Liver (tissue), 9 donors: ENCODE data around the gene AMACR. TPM values are rescaled to one million over a fixed set of nuclear protein-coding genes. Genes with fewer than 3 reads are reported as not detected.

Experiments used
- DNase-seq: peaks from one replicate; pipeline ENCODE4 v3.0.0-alpha.2; 2017; ENCODE audit warnings: low spot score
- H3K27ac ChIP-seq, 2 donors: one replicate each; pipeline ENCODE4 v1.7.0; 2013; ENCODE audit warnings: inconsistent platforms in 2 of 2, low read length in 2 of 2, control low read depth in 1 of 2, low read depth in 1 of 2, mild to moderate bottlenecking in 1 of 2
- H3K27me3 ChIP-seq, 4 donors: one replicate each; pipeline versions ENCODE4 v1.6.1 to v1.7.0; 2013; ENCODE audit warnings: low read length in 3 of 4, inconsistent platforms in 1 of 4, mild to moderate bottlenecking in 1 of 4, moderate library complexity in 1 of 4; ENCODE audit not compliant: control insufficient read depth in 4 of 4, insufficient read depth in 4 of 4
- H3K36me3 ChIP-seq, 4 donors: one replicate each; pipeline versions ENCODE4 v1.6.1 to v1.7.0; 2013; ENCODE audit warnings: low read length in 3 of 4, mild to moderate bottlenecking in 3 of 4, low read depth in 1 of 4, moderate library complexity in 1 of 4; ENCODE audit not compliant: control insufficient read depth in 4 of 4, insufficient read depth in 3 of 4
- H3K4me1 ChIP-seq, 4 donors: one replicate each; pipeline versions ENCODE4 v1.6.1 to v1.7.0; 2013; ENCODE audit warnings: low read length in 3 of 4, mild to moderate bottlenecking in 3 of 4, moderate library complexity in 1 of 4; ENCODE audit not compliant: control insufficient read depth in 4 of 4, insufficient read depth in 4 of 4
- H3K4me3 ChIP-seq, 3 donors: one replicate each; pipeline versions ENCODE4 v1.6.1 to v1.7.0; 2013; ENCODE audit warnings: low read length in 3 of 3, control low read depth in 1 of 3, low read depth in 1 of 3, mild to moderate bottlenecking in 1 of 3
- H3K9ac ChIP-seq, 2 donors: one replicate each; pipeline ENCODE4 v1.7.0; 2013; ENCODE audit warnings: low read length in 2 of 2, mild to moderate bottlenecking in 2 of 2, moderate library complexity in 2 of 2, control low read depth in 1 of 2, low read depth in 1 of 2
- H3K9me3 ChIP-seq, 4 donors: one replicate each; pipeline versions ENCODE4 v1.6.1 to v1.7.0; 2013; ENCODE audit warnings: low read length in 3 of 4; ENCODE audit not compliant: control insufficient read depth in 4 of 4
- EGR1 ChIP-seq, 2 donors: IDR thresholded peaks; 2 replicates each; pipeline ENCODE4 v1.6.1; 2016 to 2018; ENCODE audit warnings: antibody characterized with exemption in 2 of 2, low read depth in 2 of 2
- FOXA1 ChIP-seq: IDR thresholded peaks from 2 replicates; pipeline ENCODE4 v1.6.1; 2016; ENCODE audit warnings: antibody characterized with exemption
- FOXA2 ChIP-seq: IDR thresholded peaks from 2 replicates; pipeline ENCODE4 v1.6.1; 2016; ENCODE audit warnings: antibody characterized with exemption
- GABPA ChIP-seq, 2 donors: IDR thresholded peaks in 1 of 2; conservative IDR thresholded peaks in 1 of 2; 2 replicates each; pipeline ENCODE4 v1.6.1; 2016; ENCODE audit warnings: antibody characterized with exemption in 2 of 2, mild to moderate bottlenecking in 1 of 2, moderate library complexity in 1 of 2
- HNF4A ChIP-seq, 2 donors: conservative IDR thresholded peaks; 2 replicates each; pipeline ENCODE4 v1.6.1; 2016; ENCODE audit warnings: antibody characterized with exemption in 2 of 2, mild to moderate bottlenecking in 2 of 2
- HNF4G ChIP-seq: IDR thresholded peaks from 2 replicates; pipeline ENCODE4 v1.6.1; 2016; ENCODE audit warnings: antibody characterized with exemption
- JUND ChIP-seq, 2 donors: IDR thresholded peaks; 2 replicates each; pipeline ENCODE4 v1.6.1; 2016; ENCODE audit warnings: antibody characterized with exemption in 2 of 2
- NR2F2 ChIP-seq: IDR thresholded peaks from 2 replicates; pipeline ENCODE4 v1.6.1; 2016; ENCODE audit warnings: antibody characterized with exemption
- RAD21 ChIP-seq, 2 donors: IDR thresholded peaks; 2 replicates each; pipeline ENCODE4 v1.6.1; 2016; ENCODE audit warnings: antibody characterized with exemption in 2 of 2, mild to moderate bottlenecking in 2 of 2
- RXRA ChIP-seq, 2 donors: IDR thresholded peaks; 2 replicates each; pipeline ENCODE4 v1.6.1; 2017 to 2018; ENCODE audit warnings: antibody characterized with exemption in 2 of 2, mild to moderate bottlenecking in 1 of 2
- SP1 ChIP-seq: IDR thresholded peaks from 2 replicates; pipeline ENCODE4 v1.6.1; 2018; ENCODE audit warnings: antibody characterized with exemption, mild to moderate bottlenecking
- TAF1 ChIP-seq: conservative IDR thresholded peaks from 2 replicates; pipeline ENCODE4 v1.6.1; 2016; ENCODE audit warnings: antibody characterized with exemption, mild to moderate bottlenecking
- YY1 ChIP-seq: IDR thresholded peaks from 2 replicates; pipeline ENCODE4 v1.6.1; 2016; ENCODE audit warnings: antibody characterized with exemption, mild to moderate bottlenecking
- WGBS: extraction: QIAGEN DNeasy Blood & Tissue Kit; methylation state at CpG from one replicate; pipeline ENCODE4 v1.1.7; 2013; 5-methylcytosine and 5-hydroxymethylcytosine counted together
- polyA plus RNA-seq, 2 donors: library from polyadenylated mRNA; stranded (reverse) in 1 of 2; unstranded in 1 of 2; fragments of 200-250 nt in 1 of 2; fragments of >200 nt in 1 of 2; fragmentation: Nextera tagmentation in 1 of 2; extraction: Ambion mirVana in 1 of 2; gene quantifications; one replicate each; pipeline versions ENCODE4 v1.2.1 to v1.2.3, GENCODE V29; 2013 to 2015
- total RNA-seq, 2 donors: library from RNA; depleted of rRNA; stranded (reverse); fragments of >200 nt; gene quantifications; one replicate each; pipeline ENCODE4 v1.2.3, GENCODE V29; 2014
- TF ChIP-seq, protein P1 (sequence below): IDR thresholded peaks from 2 replicates; pipeline ENCODE4 v1.6.1; 2016; ENCODE audit warnings: antibody characterized with exemption
- TF ChIP-seq, protein P2 (sequence below): fragments of 150-350 bp; IDR thresholded peaks from 2 replicates; pipeline ENCODE4 v1.5.1; 2017; ENCODE audit warnings: improper control_type of control experiment, low read depth, low read length; ENCODE audit not compliant: missing input control
- TF ChIP-seq, protein P3 (sequence below): IDR thresholded peaks from 2 replicates; pipeline ENCODE4 v1.6.1; 2016; ENCODE audit warnings: antibody characterized with exemption
- TF ChIP-seq, protein P4 (sequence below): IDR thresholded peaks from 2 replicates; pipeline ENCODE4 v1.6.1; 2016; ENCODE audit warnings: antibody characterized with exemption, mild to moderate bottlenecking
- TF ChIP-seq, protein P5 (sequence below): IDR thresholded peaks from 2 replicates; pipeline ENCODE4 v1.6.1; 2016; ENCODE audit warnings: antibody characterized with exemption
- donor health status: healthy.
- donor health status: healthy.
- donor health status: healthy.
- donor health status: healthy.
- donor health status: healthy.

AMACR gene
- total and polyA plus RNA-seq, 4 donors, result 15.6 to 48.5 (median 31.7) TPM

DNA sequence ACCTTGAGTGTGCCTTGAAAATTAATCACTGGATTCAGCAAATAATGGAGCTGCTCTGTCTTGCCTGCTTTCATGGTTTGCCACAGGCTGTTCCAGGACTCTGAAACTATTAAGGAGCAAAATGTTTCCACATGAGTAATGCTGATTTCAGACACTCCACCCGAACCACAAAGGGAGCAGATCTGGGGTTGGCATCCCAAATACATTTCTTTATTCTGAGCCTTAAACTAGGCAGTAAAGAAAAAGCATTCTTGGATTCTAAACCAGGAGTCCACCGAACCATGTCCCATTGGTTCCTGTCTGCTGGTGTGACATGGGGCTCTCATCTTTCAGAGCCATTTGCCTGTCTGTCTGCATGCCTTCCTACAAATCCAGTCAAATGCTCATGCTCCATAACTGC lies 45.3 kb upstream of the AMACR start:
- DNase-seq, result no peak
- Histone ChIP-seq H3K27ac (no peak overlapping the region), H3K36me3 (peaks cover 0 to 8% (median 2%) of the 10 kb centered on the region in 4 donors), H3K4me1 (peaks cover 0 to 15% (median 10%) of the 10 kb centered on the region in 4 donors), H3K27me3 (no peaks in the 10 kb centered on the region), H3K9me3 (no peaks in the 10 kb centered on the region), H3K4me3 (no peak overlapping the region), H3K9ac (no peak overlapping the region)
- TF ChIP-seq FOXA2 (no peak), RXRA (IDR thresholded peaks at IDR 0.05) (no peak), RAD21 (IDR thresholded peaks at IDR 0.05) (no peak), GABPA (IDR thresholded peaks at IDR 0.05 in 1 of 2, conservative IDR thresholded peaks at IDR 0.05 in 1 of 2) (no peak), FOXA1 (no peak), JUND (IDR thresholded peaks at IDR 0.05) (no peak), YY1 (no peak), EGR1 (IDR thresholded peaks at IDR 0.05; ENCODE audit: low read depth in 2 of 2) (no peak), HNF4A (conservative IDR thresholded peaks at IDR 0.05) (no peak), TAF1 (no peak), HNF4G (no peak), NR2F2 (no peak), SP1 (no peak)
- TF ChIP-seq, protein P1, sequence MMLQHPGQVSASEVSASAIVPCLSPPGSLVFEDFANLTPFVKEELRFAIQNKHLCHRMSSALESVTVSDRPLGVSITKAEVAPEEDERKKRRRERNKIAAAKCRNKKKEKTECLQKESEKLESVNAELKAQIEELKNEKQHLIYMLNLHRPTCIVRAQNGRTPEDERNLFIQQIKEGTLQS, result no peak
- TF ChIP-seq, protein P2, sequence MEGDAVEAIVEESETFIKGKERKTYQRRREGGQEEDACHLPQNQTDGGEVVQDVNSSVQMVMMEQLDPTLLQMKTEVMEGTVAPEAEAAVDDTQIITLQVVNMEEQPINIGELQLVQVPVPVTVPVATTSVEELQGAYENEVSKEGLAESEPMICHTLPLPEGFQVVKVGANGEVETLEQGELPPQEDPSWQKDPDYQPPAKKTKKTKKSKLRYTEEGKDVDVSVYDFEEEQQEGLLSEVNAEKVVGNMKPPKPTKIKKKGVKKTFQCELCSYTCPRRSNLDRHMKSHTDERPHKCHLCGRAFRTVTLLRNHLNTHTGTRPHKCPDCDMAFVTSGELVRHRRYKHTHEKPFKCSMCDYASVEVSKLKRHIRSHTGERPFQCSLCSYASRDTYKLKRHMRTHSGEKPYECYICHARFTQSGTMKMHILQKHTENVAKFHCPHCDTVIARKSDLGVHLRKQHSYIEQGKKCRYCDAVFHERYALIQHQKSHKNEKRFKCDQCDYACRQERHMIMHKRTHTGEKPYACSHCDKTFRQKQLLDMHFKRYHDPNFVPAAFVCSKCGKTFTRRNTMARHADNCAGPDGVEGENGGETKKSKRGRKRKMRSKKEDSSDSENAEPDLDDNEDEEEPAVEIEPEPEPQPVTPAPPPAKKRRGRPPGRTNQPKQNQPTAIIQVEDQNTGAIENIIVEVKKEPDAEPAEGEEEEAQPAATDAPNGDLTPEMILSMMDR, result no peak
- TF ChIP-seq, protein P3, sequence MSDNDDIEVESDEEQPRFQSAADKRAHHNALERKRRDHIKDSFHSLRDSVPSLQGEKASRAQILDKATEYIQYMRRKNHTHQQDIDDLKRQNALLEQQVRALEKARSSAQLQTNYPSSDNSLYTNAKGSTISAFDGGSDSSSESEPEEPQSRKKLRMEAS, result no peak
- TF ChIP-seq, protein P4, sequence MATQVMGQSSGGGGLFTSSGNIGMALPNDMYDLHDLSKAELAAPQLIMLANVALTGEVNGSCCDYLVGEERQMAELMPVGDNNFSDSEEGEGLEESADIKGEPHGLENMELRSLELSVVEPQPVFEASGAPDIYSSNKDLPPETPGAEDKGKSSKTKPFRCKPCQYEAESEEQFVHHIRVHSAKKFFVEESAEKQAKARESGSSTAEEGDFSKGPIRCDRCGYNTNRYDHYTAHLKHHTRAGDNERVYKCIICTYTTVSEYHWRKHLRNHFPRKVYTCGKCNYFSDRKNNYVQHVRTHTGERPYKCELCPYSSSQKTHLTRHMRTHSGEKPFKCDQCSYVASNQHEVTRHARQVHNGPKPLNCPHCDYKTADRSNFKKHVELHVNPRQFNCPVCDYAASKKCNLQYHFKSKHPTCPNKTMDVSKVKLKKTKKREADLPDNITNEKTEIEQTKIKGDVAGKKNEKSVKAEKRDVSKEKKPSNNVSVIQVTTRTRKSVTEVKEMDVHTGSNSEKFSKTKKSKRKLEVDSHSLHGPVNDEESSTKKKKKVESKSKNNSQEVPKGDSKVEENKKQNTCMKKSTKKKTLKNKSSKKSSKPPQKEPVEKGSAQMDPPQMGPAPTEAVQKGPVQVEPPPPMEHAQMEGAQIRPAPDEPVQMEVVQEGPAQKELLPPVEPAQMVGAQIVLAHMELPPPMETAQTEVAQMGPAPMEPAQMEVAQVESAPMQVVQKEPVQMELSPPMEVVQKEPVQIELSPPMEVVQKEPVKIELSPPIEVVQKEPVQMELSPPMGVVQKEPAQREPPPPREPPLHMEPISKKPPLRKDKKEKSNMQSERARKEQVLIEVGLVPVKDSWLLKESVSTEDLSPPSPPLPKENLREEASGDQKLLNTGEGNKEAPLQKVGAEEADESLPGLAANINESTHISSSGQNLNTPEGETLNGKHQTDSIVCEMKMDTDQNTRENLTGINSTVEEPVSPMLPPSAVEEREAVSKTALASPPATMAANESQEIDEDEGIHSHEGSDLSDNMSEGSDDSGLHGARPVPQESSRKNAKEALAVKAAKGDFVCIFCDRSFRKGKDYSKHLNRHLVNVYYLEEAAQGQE, result no peak
- TF ChIP-seq, protein P5, sequence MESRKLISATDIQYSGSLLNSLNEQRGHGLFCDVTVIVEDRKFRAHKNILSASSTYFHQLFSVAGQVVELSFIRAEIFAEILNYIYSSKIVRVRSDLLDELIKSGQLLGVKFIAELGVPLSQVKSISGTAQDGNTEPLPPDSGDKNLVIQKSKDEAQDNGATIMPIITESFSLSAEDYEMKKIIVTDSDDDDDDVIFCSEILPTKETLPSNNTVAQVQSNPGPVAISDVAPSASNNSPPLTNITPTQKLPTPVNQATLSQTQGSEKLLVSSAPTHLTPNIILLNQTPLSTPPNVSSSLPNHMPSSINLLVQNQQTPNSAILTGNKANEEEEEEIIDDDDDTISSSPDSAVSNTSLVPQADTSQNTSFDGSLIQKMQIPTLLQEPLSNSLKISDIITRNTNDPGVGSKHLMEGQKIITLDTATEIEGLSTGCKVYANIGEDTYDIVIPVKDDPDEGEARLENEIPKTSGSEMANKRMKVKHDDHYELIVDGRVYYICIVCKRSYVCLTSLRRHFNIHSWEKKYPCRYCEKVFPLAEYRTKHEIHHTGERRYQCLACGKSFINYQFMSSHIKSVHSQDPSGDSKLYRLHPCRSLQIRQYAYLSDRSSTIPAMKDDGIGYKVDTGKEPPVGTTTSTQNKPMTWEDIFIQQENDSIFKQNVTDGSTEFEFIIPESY, result no peak
- 93% methylated on average over 2 of the region's 2 CpGs for WGBS
